Stimulated activated CD4-positive, alpha-beta T cell treated with anti-CD3 and anti-CD28 coated beads, TNF-alpha, amount 100 ng/mL, for 48 hours (primary cell): Measurements from ENCODE around the gene APBB1.

ENCODE experiments used
- DNase-seq, 3 donors: peaks; one replicate each; pipeline ENCODE4 v3.0.0-alpha.2; 2020; ENCODE audit warnings: low read depth in 3 of 3

APBB1 gene

GRCh38 chr11:6391537-6392134 lies 27.3 kb downstream of the APBB1 start:
- DNase-seq, result no peak

- DNase-seq, result no peak
Observed at GRCh38 chr11:6390718-6391469, 28.0 kb downstream of the APBB1 start.

GRCh38 chr11:6389905-6390717 lies 28.8 kb downstream of the APBB1 start, which contains the start of gene SMPD1:
Gene SMPD1 (plus strand): TSS chr11:6390474. CDS start chr11:6390599, 125 bp downstream.
- peak; percentile 87 to 94 (median 88) for DNase-seq

GRCh38 chr11:6388748-6389147 lies 30.1 kb downstream of the APBB1 start:
- DNase-seq, result no peak

- no peak for DNase-seq
Observed at GRCh38 chr11:6387811-6388599, 30.9 kb downstream of the APBB1 start.

- DNase-seq, result no peak
Observed at GRCh38 chr11:6385046-6385777, 33.7 kb downstream of the APBB1 start.

- no peak for DNase-seq
Observed at GRCh38 chr11:6378640-6378989, 40.3 kb downstream of the APBB1 start.

- no peak for DNase-seq
Observed at GRCh38 chr11:6377902-6378639, 40.8 kb downstream of the APBB1 start.

GRCh38 chr11:6371825-6372224 lies 47.1 kb downstream of the APBB1 start:
- no peak for DNase-seq

GRCh38 chr11:6365659-6366058 lies 53.2 kb downstream of the APBB1 start:
- DNase-seq, result no peak

GRCh38 chr11:6362873-6363678 lies 55.8 kb downstream of the APBB1 start:
- peak; percentile 55 to 69 (median 64) for DNase-seq

- no peak for DNase-seq
Observed at GRCh38 chr11:6362185-6362872, 56.6 kb downstream of the APBB1 start.

- no peak for DNase-seq
Observed at GRCh38 chr11:6360183-6360582, 58.7 kb downstream of the APBB1 start.

- peak; percentile 38 to 53 (median 52) for DNase-seq
Observed at GRCh38 chr11:6357222-6357621, 61.7 kb downstream of the APBB1 start.

- no peak for DNase-seq
Observed at GRCh38 chr11:6356503-6357055, 62.3 kb downstream of the APBB1 start.

- no peak for DNase-seq
Observed at GRCh38 chr11:6354651-6355485, 64.0 kb downstream of the APBB1 start.

- peak; percentile 16 to 32 (median 19) for DNase-seq
Observed at GRCh38 chr11:6353367-6353987, 65.4 kb downstream of the APBB1 start.
